Measurements from ENCODE around the gene PALLD. TPM values are rescaled to one million over a fixed set of nuclear protein-coding genes. Genes with fewer than 3 reads are reported as not detected.

Gene PALLD
- total RNA-seq, 1 experiment from 2014 or later, result 166 TPM

- no peaks in the 10 kb centered on the region for H3K9me2 ChIP-seq (ENCODE audit: insufficient read depth)
- H3K4me2 ChIP-seq (ENCODE audit: low read length), result no peak overlapping the region
- H3K27me3 ChIP-seq (ENCODE audit: insufficient read depth, low read length), result no peaks in the 10 kb centered on the region
- intact Hi-C loops (cut with micrococcal nuclease), result no loop called here
- TF ChIP-seq EZH2phosphoT487 (IDR thresholded peaks at IDR 0.05; ENCODE audit: borderline replicate concordance) (no peak), MAX (IDR thresholded peaks at IDR 0.05) (no peak), SRF (IDR thresholded peaks at IDR 0.05; ENCODE audit: low read depth) (no peak), TCF7L2 (IDR thresholded peaks at IDR 0.05; ENCODE audit: borderline replicate concordance, extremely low read depth, insufficient read depth, insufficient read length) (no peak), ZBTB33 (IDR thresholded peaks at IDR 0.05; ENCODE audit: extremely low read depth, insufficient replicate concordance, low read length) (no peak), CBX3 (IDR thresholded peaks at IDR 0.05; ENCODE audit: low read depth) (no peak), YY1 (IDR thresholded peaks at IDR 0.05; ENCODE audit: extremely low read depth, insufficient replicate concordance, low read depth, low read length) (no peak), CEBPB (IDR thresholded peaks at IDR 0.05; ENCODE audit: low read depth) (no peak), ZFX (IDR thresholded peaks at IDR 0.05) (no peak), EGR1 (IDR thresholded peaks at IDR 0.05; ENCODE audit: low read depth) (no peak)
- ATAC-seq (no peak), DNase-seq (ENCODE audit: low read depth, low spot score) (no peak)
- CTCF ChIA-PET, result no interaction called here
- H2AFZ ChIP-seq (ENCODE audit: low read depth, low read length, poor library complexity, severe bottlenecking), result no peak overlapping the region
- no peak overlapping the region for H3K27ac ChIP-seq (ENCODE audit: low read depth, low read length)
- H3K79me2 ChIP-seq (ENCODE audit: insufficient read depth, low read length), result peaks cover 93% of the 10 kb centered on the region
- BruUV-seq (replicated peaks), result no TSS peak
- H3K9ac ChIP-seq (ENCODE audit: low read length), result no peak overlapping the region
- no peaks in the 10 kb centered on the region for H3K4me1 ChIP-seq (ENCODE audit: control insufficient read depth in 1 of 2, insufficient read depth in 2 of 2, low read length in 2 of 2)
- POLR2A ChIA-PET, result no interaction called here
- peaks cover 0 to 7% of the 10 kb centered on the region in 2 experiments; a peak in 3 of 4 replicates for H3K36me3 ChIP-seq (ENCODE audit: control insufficient read depth in 1 of 2, insufficient read depth in 2 of 2, low read length in 2 of 2)
- RAD21 ChIA-PET (ENCODE audit: low non-redundant PET in 1 of 2, low total read pairs in 2 of 2, uncharacterized antibody in 2 of 2, unreplicated experiment in 2 of 2), result no interaction called here
- no peaks in the 10 kb centered on the region for H4K20me1 ChIP-seq (ENCODE audit: insufficient read depth)
- no peak overlapping the region for H3K4me3 ChIP-seq (replicated peaks in 1 of 2; ENCODE audit: low read depth in 1 of 2, low read length in 2 of 2)
- H3K9me3 ChIP-seq (ENCODE audit: control insufficient read depth in 1 of 2, insufficient read depth in 1 of 2, low read depth in 1 of 2, low read length in 2 of 2), result no peaks in the 10 kb centered on the region
Observed at GRCh38 chr4:168857546-168858314, 360.9 kb downstream of the PALLD start.
